GM12874 (cell line): ENCODE results near the gene PLEKHO1.

Experiments used
- TF ChIP-seq, protein P1 (sequence below): IDR thresholded peaks from 2 replicates; pipeline ENCODE4 v1.5.1; 2011; ENCODE audit warnings: low read depth, mild to moderate bottlenecking, control low read depth, low read length, moderate library complexity; ENCODE audit not compliant: insufficient read depth

PLEKHO1 gene

DNA sequence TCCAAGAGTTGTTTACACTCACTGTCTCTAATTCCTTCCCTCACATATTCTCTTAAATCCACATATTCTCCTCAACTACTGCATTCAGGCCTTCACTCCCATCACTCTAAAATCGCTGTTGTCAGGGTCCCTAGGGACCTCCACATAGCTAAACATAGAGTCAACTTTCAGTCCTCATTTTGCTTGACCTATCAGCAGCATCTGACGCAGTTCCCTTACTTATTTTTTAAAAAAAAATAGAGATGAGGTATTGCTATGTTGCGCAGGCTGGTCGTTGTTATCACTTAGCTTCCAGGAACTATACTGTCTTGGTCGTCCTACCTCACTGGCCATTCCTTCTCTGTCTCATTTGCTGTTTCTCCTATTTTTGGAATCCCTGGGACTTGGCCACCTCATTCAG lies 11.7 kb upstream of the PLEKHO1 start:
- TF ChIP-seq, protein P1, sequence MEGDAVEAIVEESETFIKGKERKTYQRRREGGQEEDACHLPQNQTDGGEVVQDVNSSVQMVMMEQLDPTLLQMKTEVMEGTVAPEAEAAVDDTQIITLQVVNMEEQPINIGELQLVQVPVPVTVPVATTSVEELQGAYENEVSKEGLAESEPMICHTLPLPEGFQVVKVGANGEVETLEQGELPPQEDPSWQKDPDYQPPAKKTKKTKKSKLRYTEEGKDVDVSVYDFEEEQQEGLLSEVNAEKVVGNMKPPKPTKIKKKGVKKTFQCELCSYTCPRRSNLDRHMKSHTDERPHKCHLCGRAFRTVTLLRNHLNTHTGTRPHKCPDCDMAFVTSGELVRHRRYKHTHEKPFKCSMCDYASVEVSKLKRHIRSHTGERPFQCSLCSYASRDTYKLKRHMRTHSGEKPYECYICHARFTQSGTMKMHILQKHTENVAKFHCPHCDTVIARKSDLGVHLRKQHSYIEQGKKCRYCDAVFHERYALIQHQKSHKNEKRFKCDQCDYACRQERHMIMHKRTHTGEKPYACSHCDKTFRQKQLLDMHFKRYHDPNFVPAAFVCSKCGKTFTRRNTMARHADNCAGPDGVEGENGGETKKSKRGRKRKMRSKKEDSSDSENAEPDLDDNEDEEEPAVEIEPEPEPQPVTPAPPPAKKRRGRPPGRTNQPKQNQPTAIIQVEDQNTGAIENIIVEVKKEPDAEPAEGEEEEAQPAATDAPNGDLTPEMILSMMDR: no peak

DNA sequence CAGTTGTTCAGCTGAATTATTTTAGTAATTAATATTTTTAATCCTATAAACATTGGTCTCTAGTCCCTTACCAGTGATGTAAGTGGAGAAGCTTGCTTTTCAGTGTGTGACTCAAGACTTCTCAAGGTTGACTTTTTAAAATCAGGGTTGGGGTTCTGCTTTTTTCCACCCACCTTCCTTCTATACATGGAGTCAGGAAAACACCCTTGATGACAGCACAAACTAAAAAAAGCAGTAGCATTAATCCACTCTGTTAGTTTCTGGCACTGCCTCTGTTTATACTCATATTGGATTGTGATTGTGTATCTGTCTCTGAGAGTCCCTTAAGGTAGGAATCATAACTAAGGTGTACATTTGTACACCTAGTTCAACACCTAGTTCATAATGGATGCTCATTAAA lies 8.3 kb upstream of the PLEKHO1 start:
- TF ChIP-seq, protein P1: no peak

DNA sequence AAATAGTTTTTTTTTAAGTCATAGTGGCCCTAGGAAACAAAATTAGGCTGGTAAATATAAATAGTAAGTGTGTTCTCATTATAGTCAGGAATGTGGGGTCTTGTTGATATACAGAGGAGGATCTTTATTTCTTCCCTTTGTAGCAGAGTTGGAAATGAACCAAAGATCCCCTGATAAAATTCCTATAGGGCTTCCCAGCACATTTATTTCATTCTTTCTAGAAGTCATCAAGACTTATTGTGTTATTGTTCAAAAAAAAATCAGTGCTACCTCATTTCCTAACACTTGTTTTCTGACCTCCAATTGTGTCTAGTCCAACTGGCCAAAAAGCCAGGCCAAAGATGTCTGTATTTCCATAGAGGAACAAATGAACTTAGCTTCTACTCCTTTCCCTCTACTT lies 7.6 kb upstream of the PLEKHO1 start:
- TF ChIP-seq, protein P1: no peak

DNA sequence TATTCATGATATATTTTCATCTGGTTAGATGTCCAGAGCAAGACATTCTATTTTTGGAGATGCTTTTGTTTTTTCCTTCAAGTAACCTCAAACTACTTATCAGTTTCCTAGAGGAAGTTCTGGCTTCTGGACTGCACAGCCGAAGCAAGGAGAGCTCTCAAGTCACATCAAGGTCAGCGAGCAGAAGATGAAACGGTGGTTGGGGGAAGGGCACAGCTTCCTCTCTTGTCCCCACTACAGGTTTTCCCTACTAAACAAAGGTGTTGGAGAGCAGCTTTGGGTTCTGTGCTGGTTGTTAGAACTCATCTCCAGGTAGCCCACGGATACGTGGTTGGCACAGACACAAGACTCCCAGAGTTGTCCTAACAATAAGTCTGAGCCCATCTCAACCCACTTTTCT lies 5.1 kb upstream of the PLEKHO1 start:
- TF ChIP-seq, protein P1: no peak

DNA sequence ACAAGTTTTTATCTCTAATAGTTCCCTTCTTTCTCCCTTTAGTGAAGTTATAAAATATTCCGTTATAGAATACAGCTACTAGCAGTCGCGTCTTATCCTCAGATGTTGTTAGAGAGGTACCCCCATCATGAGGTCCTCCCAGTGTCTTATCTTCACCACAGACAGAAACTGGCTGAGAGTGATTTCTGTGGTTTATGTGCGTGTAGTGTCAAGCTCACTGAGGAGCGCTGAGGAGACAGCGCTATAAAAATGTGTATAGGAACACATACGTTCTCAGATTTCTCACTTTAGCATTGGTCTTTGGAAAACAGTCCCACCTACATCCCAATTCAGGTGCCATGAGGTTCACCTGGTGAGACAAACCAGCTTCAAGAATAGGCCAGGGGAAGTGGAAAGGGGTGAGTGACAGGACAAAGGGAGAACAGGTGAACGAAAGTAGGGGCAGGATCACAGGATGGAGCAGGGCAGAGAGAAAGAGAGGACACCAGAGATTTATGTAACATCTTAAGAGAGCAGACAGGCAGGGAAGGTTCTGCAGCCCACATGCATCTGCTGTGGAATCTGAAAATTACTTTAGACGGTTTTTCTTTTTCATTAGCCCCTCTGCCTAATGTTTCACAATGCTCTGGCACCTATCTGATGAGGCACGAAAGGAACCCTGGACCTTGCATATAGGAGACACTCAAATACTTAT lies 2.7 kb upstream of the PLEKHO1 start:
- TF ChIP-seq, protein P1: no peak

DNA sequence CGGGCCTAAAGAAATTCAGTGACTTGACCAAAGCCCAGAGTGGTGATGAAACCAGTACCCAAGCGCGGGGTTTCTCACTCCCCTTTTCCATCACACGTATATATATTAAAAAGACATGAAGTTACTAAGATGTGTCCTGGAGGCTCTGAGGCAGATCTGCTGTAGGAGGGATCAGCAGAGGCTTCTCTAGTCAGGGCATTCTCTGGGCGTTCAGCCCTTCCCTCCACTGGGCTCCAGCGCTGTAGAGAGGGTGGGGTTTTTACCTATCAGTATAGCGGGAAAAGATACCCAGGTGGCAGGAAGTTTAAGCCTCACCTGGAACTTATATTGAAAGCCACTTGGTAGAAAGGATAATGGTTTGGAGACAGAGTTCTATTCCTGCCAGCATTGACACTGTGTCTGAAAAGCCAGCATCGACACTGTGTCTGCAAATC lies 862 bp upstream of the PLEKHO1 start:
- TF ChIP-seq, protein P1: no peak

DNA sequence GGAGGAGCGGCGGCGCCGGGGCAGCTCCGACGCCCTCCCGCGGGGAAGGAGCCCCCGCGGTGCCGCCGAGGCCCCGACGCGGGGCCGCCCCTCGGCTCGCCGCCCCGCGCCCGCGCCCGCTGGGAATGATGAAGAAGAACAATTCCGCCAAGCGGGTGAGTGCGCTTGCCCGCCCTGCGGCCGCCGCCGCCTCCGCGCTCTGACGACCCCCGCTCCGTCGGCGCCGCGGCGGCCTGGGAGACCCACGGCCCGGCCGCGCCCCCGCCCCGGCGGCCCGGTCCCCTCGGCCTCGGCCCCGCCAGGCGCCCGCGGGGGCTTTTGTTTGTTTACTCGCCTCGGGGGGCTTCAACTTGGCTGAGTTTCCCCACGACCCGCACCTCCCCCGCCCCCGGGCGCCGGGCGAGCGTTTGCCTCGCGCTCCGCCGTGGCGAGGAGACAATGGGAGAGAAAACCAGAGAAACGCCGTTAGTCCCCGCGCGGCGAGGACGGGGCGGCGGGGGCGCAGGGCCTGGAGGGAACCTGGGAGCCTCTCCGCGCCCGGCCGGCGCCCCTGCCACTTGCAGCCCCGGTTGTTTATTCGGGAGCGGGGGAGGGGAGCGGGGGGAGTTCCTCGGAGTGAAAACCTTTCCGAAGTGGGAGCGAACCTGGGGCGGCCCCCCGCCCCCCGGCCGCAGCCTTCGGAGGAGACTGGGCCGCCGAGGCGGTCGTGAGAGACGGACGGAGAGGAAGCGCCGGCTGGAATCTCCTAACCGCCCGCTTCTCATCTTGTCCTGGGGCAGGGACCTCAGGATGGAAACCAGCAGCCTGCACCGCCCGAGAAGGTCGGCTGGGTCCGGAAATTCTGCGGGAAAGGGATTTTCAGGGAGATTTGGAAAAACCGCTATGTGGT lies 661 bp downstream of the PLEKHO1 start:
- TF ChIP-seq, protein P1: no peak
